Liver (tissue), 9 donors: ENCODE results near the gene TENM3. TPM values are rescaled to one million over a fixed set of nuclear protein-coding genes. Genes with fewer than 3 reads are reported as not detected.

Source experiments
- DNase-seq: peaks from one replicate; pipeline ENCODE4 v3.0.0-alpha.2; 2017; ENCODE audit warnings: low spot score
- H3K27ac ChIP-seq, 2 donors: one replicate each; pipeline ENCODE4 v1.7.0; 2013; ENCODE audit warnings: inconsistent platforms in 2 of 2, low read length in 2 of 2, control low read depth in 1 of 2, low read depth in 1 of 2, mild to moderate bottlenecking in 1 of 2
- H3K27me3 ChIP-seq, 4 donors: one replicate each; pipeline versions ENCODE4 v1.6.1 to v1.7.0; 2013; ENCODE audit warnings: low read length in 3 of 4, inconsistent platforms in 1 of 4, mild to moderate bottlenecking in 1 of 4, moderate library complexity in 1 of 4; ENCODE audit not compliant: control insufficient read depth in 4 of 4, insufficient read depth in 4 of 4
- H3K36me3 ChIP-seq, 4 donors: one replicate each; pipeline versions ENCODE4 v1.6.1 to v1.7.0; 2013; ENCODE audit warnings: low read length in 3 of 4, mild to moderate bottlenecking in 3 of 4, low read depth in 1 of 4, moderate library complexity in 1 of 4; ENCODE audit not compliant: control insufficient read depth in 4 of 4, insufficient read depth in 3 of 4
- H3K4me1 ChIP-seq, 4 donors: one replicate each; pipeline versions ENCODE4 v1.6.1 to v1.7.0; 2013; ENCODE audit warnings: low read length in 3 of 4, mild to moderate bottlenecking in 3 of 4, moderate library complexity in 1 of 4; ENCODE audit not compliant: control insufficient read depth in 4 of 4, insufficient read depth in 4 of 4
- H3K4me3 ChIP-seq, 3 donors: one replicate each; pipeline versions ENCODE4 v1.6.1 to v1.7.0; 2013; ENCODE audit warnings: low read length in 3 of 3, control low read depth in 1 of 3, low read depth in 1 of 3, mild to moderate bottlenecking in 1 of 3
- H3K9ac ChIP-seq, 2 donors: one replicate each; pipeline ENCODE4 v1.7.0; 2013; ENCODE audit warnings: low read length in 2 of 2, mild to moderate bottlenecking in 2 of 2, moderate library complexity in 2 of 2, control low read depth in 1 of 2, low read depth in 1 of 2
- H3K9me3 ChIP-seq, 4 donors: one replicate each; pipeline versions ENCODE4 v1.6.1 to v1.7.0; 2013; ENCODE audit warnings: low read length in 3 of 4; ENCODE audit not compliant: control insufficient read depth in 4 of 4
- ATF3 ChIP-seq: IDR thresholded peaks from 2 replicates; pipeline ENCODE4 v1.6.1; 2016; ENCODE audit warnings: antibody characterized with exemption
- EGR1 ChIP-seq, 2 donors: IDR thresholded peaks; 2 replicates each; pipeline ENCODE4 v1.6.1; 2016 to 2018; ENCODE audit warnings: antibody characterized with exemption in 2 of 2, low read depth in 2 of 2
- FOXA1 ChIP-seq: IDR thresholded peaks from 2 replicates; pipeline ENCODE4 v1.6.1; 2016; ENCODE audit warnings: antibody characterized with exemption
- FOXA2 ChIP-seq: IDR thresholded peaks from 2 replicates; pipeline ENCODE4 v1.6.1; 2016; ENCODE audit warnings: antibody characterized with exemption
- GABPA ChIP-seq, 2 donors: IDR thresholded peaks in 1 of 2; conservative IDR thresholded peaks in 1 of 2; 2 replicates each; pipeline ENCODE4 v1.6.1; 2016; ENCODE audit warnings: antibody characterized with exemption in 2 of 2, mild to moderate bottlenecking in 1 of 2, moderate library complexity in 1 of 2
- HNF4A ChIP-seq, 2 donors: conservative IDR thresholded peaks; 2 replicates each; pipeline ENCODE4 v1.6.1; 2016; ENCODE audit warnings: antibody characterized with exemption in 2 of 2, mild to moderate bottlenecking in 2 of 2
- HNF4G ChIP-seq: IDR thresholded peaks from 2 replicates; pipeline ENCODE4 v1.6.1; 2016; ENCODE audit warnings: antibody characterized with exemption
- JUND ChIP-seq, 2 donors: IDR thresholded peaks; 2 replicates each; pipeline ENCODE4 v1.6.1; 2016; ENCODE audit warnings: antibody characterized with exemption in 2 of 2
- NR2F2 ChIP-seq: IDR thresholded peaks from 2 replicates; pipeline ENCODE4 v1.6.1; 2016; ENCODE audit warnings: antibody characterized with exemption
- RAD21 ChIP-seq, 2 donors: IDR thresholded peaks; 2 replicates each; pipeline ENCODE4 v1.6.1; 2016; ENCODE audit warnings: antibody characterized with exemption in 2 of 2, mild to moderate bottlenecking in 2 of 2
- RXRA ChIP-seq, 2 donors: IDR thresholded peaks; 2 replicates each; pipeline ENCODE4 v1.6.1; 2017 to 2018; ENCODE audit warnings: antibody characterized with exemption in 2 of 2, mild to moderate bottlenecking in 1 of 2
- SP1 ChIP-seq: IDR thresholded peaks from 2 replicates; pipeline ENCODE4 v1.6.1; 2018; ENCODE audit warnings: antibody characterized with exemption, mild to moderate bottlenecking
- TAF1 ChIP-seq: conservative IDR thresholded peaks from 2 replicates; pipeline ENCODE4 v1.6.1; 2016; ENCODE audit warnings: antibody characterized with exemption, mild to moderate bottlenecking
- YY1 ChIP-seq: IDR thresholded peaks from 2 replicates; pipeline ENCODE4 v1.6.1; 2016; ENCODE audit warnings: antibody characterized with exemption, mild to moderate bottlenecking
- ZBTB33 ChIP-seq: IDR thresholded peaks from 2 replicates; pipeline ENCODE4 v1.6.1; 2016; ENCODE audit warnings: antibody characterized with exemption
- WGBS: extraction: QIAGEN DNeasy Blood & Tissue Kit; methylation state at CpG from one replicate; pipeline ENCODE4 v1.1.7; 2013; 5-methylcytosine and 5-hydroxymethylcytosine counted together
- polyA plus RNA-seq, 2 donors: library from polyadenylated mRNA; stranded (reverse) in 1 of 2; unstranded in 1 of 2; fragments of 200-250 nt in 1 of 2; fragments of >200 nt in 1 of 2; fragmentation: Nextera tagmentation in 1 of 2; extraction: Ambion mirVana in 1 of 2; gene quantifications; one replicate each; pipeline versions ENCODE4 v1.2.1 to v1.2.3, GENCODE V29; 2013 to 2015
- total RNA-seq, 2 donors: library from RNA; depleted of rRNA; stranded (reverse); fragments of >200 nt; gene quantifications; one replicate each; pipeline ENCODE4 v1.2.3, GENCODE V29; 2014
- TF ChIP-seq, protein P1 (sequence below): IDR thresholded peaks from 2 replicates; pipeline ENCODE4 v1.6.1; 2016; ENCODE audit warnings: antibody characterized with exemption
- TF ChIP-seq, protein P2 (sequence below): fragments of 150-350 bp; IDR thresholded peaks from 2 replicates; pipeline ENCODE4 v1.5.1; 2017; ENCODE audit warnings: improper control_type of control experiment, low read depth, low read length; ENCODE audit not compliant: missing input control
- TF ChIP-seq, protein P3 (sequence below): IDR thresholded peaks from 2 replicates; pipeline ENCODE4 v1.6.1; 2016; ENCODE audit warnings: antibody characterized with exemption, mild to moderate bottlenecking
- donor health status: healthy.
- donor health status: healthy.
- donor health status: healthy.
- donor health status: healthy.
- donor health status: healthy.

TENM3 gene
- total and polyA plus RNA-seq, 4 donors: 0.32 to 16.8 (median 0.70) TPM

DNA sequence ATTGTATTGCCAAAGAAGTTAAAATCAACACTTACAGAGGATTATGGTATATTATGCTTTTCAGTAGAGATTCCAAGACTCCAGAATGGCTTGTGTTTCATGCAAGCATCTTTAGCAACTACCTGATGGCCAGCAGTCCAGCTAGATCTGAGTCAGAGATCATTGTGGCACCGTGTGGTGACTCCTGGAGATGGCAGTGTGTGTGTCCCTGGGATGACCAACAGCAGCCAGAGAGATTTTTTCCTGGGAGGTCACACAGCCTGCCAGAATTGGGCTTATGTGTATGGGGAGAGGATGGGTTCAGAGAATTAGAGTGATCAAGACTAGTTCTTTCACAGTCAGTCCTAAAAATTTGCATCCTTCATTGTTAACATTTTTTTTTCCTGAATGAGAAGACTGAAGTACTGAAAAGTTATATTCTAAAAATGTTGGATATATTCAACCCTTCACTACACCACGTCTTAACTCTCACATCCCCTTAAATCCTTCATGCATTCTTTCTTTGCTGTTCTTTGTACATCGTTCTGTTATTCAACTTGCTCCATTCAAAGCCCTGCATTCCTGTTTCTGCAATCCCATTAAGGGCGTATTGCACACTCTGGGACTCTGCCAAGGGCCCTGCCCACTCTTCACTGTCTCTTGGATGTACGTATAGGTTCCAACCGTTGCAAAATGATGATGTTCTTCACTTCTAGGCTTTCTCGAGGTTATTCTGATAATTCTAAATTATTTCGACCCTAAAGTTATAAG is 12.4 kb downstream of the TENM3 start:
- DNase-seq: no peak
- Histone ChIP-seq H3K27ac (no peak overlapping the region), H3K9ac (no peak overlapping the region), H3K4me1 (no peaks in the 10 kb centered on the region), H3K36me3 (no peaks in the 10 kb centered on the region), H3K4me3 (no peak overlapping the region), H3K9me3 (peaks cover 0 to 2% (median 0%) of the 10 kb centered on the region in 4 donors), H3K27me3 (no peaks in the 10 kb centered on the region)
- 69% methylated on average over 8 of the region's 8 CpGs for WGBS
- no peak for TF ChIP-seq RXRA (IDR thresholded peaks at IDR 0.05)
- peak in 1 of 2 donors; percentile 5 for TF ChIP-seq RAD21 (IDR thresholded peaks at IDR 0.05)

GRCh38 chr4:182257016-182257415 is 13.8 kb downstream of the TENM3 start:
- no peaks in the 10 kb centered on the region for H3K4me1 ChIP-seq
- no peak for TF ChIP-seq TAF1
- TF ChIP-seq HNF4A (conservative IDR thresholded peaks at IDR 0.05): no peak
- 80% methylated on average over 3 of the region's 3 CpGs for WGBS
- no peaks in the 10 kb centered on the region for H3K36me3 ChIP-seq
- no peak overlapping the region for H3K4me3 ChIP-seq
- H3K9ac ChIP-seq: no peak overlapping the region
- H3K9me3 ChIP-seq: peaks cover 0 to 2% (median 0%) of the 10 kb centered on the region in 4 donors
- H3K27ac ChIP-seq: no peak overlapping the region
- DNase-seq: no peak
- no peaks in the 10 kb centered on the region for H3K27me3 ChIP-seq

DNA sequence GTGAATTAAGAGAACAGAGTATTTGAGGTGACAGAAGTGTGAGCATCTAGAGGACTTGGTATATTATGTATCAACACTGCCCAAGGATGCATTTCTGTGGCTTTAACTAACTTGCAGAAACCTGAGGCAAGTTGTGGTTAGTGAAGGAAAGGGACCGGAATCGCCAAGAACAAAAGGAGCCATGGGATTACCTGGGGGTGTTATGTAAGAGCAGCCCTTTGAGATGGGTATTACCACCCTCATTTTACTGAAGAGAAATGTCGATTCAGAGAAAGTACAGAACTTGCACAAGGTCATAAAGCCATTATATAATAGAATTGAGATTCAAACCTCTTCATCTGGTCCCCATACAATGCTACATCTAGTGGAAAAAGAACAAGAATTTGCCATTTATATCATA is 14.3 kb downstream of the TENM3 start:
- no peaks in the 10 kb centered on the region for H3K36me3 ChIP-seq
- H3K27ac ChIP-seq: no peak overlapping the region
- H3K4me1 ChIP-seq: no peaks in the 10 kb centered on the region
- DNase-seq: no peak
- H3K9me3 ChIP-seq: peaks cover 0 to 2% (median 0%) of the 10 kb centered on the region in 4 donors
- H3K9ac ChIP-seq: no peak overlapping the region
- WGBS: 61% methylated on average over 3 of the region's 3 CpGs
- no peaks in the 10 kb centered on the region for H3K27me3 ChIP-seq
- TF ChIP-seq FOXA2 (no peak), RXRA (IDR thresholded peaks at IDR 0.05) (no peak), YY1 (no peak), RAD21 (IDR thresholded peaks at IDR 0.05) (no peak), EGR1 (IDR thresholded peaks at IDR 0.05; ENCODE audit: low read depth in 2 of 2) (no peak), ATF3 (no peak), SP1 (no peak), ZBTB33 (no peak), NR2F2 (no peak), JUND (IDR thresholded peaks at IDR 0.05) (no peak), HNF4G (no peak), GABPA (IDR thresholded peaks at IDR 0.05 in 1 of 2, conservative IDR thresholded peaks at IDR 0.05 in 1 of 2) (no peak), HNF4A (conservative IDR thresholded peaks at IDR 0.05) (no peak), FOXA1 (no peak), TAF1 (no peak)
- TF ChIP-seq, protein P1, sequence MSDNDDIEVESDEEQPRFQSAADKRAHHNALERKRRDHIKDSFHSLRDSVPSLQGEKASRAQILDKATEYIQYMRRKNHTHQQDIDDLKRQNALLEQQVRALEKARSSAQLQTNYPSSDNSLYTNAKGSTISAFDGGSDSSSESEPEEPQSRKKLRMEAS: no peak
- TF ChIP-seq, protein P2, sequence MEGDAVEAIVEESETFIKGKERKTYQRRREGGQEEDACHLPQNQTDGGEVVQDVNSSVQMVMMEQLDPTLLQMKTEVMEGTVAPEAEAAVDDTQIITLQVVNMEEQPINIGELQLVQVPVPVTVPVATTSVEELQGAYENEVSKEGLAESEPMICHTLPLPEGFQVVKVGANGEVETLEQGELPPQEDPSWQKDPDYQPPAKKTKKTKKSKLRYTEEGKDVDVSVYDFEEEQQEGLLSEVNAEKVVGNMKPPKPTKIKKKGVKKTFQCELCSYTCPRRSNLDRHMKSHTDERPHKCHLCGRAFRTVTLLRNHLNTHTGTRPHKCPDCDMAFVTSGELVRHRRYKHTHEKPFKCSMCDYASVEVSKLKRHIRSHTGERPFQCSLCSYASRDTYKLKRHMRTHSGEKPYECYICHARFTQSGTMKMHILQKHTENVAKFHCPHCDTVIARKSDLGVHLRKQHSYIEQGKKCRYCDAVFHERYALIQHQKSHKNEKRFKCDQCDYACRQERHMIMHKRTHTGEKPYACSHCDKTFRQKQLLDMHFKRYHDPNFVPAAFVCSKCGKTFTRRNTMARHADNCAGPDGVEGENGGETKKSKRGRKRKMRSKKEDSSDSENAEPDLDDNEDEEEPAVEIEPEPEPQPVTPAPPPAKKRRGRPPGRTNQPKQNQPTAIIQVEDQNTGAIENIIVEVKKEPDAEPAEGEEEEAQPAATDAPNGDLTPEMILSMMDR: no peak
- TF ChIP-seq, protein P3, sequence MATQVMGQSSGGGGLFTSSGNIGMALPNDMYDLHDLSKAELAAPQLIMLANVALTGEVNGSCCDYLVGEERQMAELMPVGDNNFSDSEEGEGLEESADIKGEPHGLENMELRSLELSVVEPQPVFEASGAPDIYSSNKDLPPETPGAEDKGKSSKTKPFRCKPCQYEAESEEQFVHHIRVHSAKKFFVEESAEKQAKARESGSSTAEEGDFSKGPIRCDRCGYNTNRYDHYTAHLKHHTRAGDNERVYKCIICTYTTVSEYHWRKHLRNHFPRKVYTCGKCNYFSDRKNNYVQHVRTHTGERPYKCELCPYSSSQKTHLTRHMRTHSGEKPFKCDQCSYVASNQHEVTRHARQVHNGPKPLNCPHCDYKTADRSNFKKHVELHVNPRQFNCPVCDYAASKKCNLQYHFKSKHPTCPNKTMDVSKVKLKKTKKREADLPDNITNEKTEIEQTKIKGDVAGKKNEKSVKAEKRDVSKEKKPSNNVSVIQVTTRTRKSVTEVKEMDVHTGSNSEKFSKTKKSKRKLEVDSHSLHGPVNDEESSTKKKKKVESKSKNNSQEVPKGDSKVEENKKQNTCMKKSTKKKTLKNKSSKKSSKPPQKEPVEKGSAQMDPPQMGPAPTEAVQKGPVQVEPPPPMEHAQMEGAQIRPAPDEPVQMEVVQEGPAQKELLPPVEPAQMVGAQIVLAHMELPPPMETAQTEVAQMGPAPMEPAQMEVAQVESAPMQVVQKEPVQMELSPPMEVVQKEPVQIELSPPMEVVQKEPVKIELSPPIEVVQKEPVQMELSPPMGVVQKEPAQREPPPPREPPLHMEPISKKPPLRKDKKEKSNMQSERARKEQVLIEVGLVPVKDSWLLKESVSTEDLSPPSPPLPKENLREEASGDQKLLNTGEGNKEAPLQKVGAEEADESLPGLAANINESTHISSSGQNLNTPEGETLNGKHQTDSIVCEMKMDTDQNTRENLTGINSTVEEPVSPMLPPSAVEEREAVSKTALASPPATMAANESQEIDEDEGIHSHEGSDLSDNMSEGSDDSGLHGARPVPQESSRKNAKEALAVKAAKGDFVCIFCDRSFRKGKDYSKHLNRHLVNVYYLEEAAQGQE: no peak
- no peak overlapping the region for H3K4me3 ChIP-seq
